OCI-LY3 (cell line): ENCODE results near the gene CEP43.

Source experiments
- EZH2phosphoT487 ChIP-seq: fragments of 200-600 bp; shearing (Covaris generic); IDR thresholded peaks from 2 replicates; pipeline ENCODE4 v1.6.1; 2018; ENCODE audit warnings: antibody characterized with exemption, mixed run types, low read depth
- TF ChIP-seq, protein P1 (sequence below): fragments of 200-600, 300-600 bp; sonication (generic); IDR thresholded peaks from 2 replicates; pipeline ENCODE4 v1.5.1; 2014; ENCODE audit warnings: antibody characterized with exemption, low read length, low read depth

DNA sequence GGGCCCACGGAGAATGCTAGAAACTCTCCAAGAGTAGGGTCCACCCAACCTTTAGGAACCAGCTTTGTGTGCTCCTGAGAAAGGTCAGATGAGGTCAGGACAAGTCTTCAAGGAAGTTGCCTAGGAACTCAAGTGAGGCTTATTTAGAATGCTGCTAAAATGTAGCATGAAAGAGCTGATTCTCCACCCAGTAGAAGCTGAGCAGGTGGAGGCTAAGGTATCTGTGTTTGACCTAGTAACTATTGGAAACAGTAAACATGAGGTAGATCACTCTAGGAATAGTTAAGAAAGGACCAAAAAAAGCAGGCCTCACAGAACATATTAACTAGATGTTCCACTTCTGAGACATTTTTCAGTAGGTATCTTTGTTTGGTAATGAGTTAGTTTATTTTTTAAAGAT, 13.9 kb downstream of the CEP43 start:
- TF ChIP-seq, protein P1, sequence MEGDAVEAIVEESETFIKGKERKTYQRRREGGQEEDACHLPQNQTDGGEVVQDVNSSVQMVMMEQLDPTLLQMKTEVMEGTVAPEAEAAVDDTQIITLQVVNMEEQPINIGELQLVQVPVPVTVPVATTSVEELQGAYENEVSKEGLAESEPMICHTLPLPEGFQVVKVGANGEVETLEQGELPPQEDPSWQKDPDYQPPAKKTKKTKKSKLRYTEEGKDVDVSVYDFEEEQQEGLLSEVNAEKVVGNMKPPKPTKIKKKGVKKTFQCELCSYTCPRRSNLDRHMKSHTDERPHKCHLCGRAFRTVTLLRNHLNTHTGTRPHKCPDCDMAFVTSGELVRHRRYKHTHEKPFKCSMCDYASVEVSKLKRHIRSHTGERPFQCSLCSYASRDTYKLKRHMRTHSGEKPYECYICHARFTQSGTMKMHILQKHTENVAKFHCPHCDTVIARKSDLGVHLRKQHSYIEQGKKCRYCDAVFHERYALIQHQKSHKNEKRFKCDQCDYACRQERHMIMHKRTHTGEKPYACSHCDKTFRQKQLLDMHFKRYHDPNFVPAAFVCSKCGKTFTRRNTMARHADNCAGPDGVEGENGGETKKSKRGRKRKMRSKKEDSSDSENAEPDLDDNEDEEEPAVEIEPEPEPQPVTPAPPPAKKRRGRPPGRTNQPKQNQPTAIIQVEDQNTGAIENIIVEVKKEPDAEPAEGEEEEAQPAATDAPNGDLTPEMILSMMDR, result no peak
- no peak for TF ChIP-seq EZH2phosphoT487
